HG02678 (cell line): Measurements from ENCODE around the gene NCAM1.
"Not testable (repeated sequence)": the region's sequence is repeated elsewhere in the genome, so short reads cannot be mapped to it uniquely, and the experiment has no call there.

Experiments used
- ATAC-seq: cut with Tn5 transposase; IDR thresholded peaks from one replicate; pipeline ENCODE4 v1.9.1; 2021; ENCODE audit warnings: mild to moderate bottlenecking, moderate library complexity; ENCODE audit not compliant: unreplicated experiment

Gene NCAM1

GRCh38 chr11:112961146-112961668 lies at the start of gene NCAM1:
Gene NCAM1, plus strand, starts transcription at chr11:112961420.
- no peak for ATAC-seq

GRCh38 chr11:112922606-112923005 lies 38.6 kb upstream of the NCAM1 start:
- no peak for ATAC-seq

GRCh38 chr11:112924836-112925235 lies 36.4 kb upstream of the NCAM1 start:
- not testable (repeated sequence) for ATAC-seq

- ATAC-seq: no peak
These were observed 35.5 kb upstream of the NCAM1 start for GRCh38 chr11:112925516-112926310.

- ATAC-seq: no peak
These were observed 33.1 kb upstream of the NCAM1 start for GRCh38 chr11:112928136-112928535.

- ATAC-seq: no peak
These were observed 31.8 kb upstream of the NCAM1 start for GRCh38 chr11:112929432-112929831.

GRCh38 chr11:112931703-112932102 lies 29.5 kb upstream of the NCAM1 start:
- ATAC-seq: no peak

- ATAC-seq: no peak
These were observed 28.6 kb upstream of the NCAM1 start for GRCh38 chr11:112932593-112932992.

- ATAC-seq: no peak
These were observed 27.2 kb upstream of the NCAM1 start for GRCh38 chr11:112933970-112934369.

- no peak for ATAC-seq
These were observed 20.1 kb upstream of the NCAM1 start for GRCh38 chr11:112941104-112941503.

- ATAC-seq: no peak
These were observed 18.1 kb upstream of the NCAM1 start for GRCh38 chr11:112942966-112943643.

GRCh38 chr11:112946866-112947265 lies 14.4 kb upstream of the NCAM1 start:
- no peak for ATAC-seq

GRCh38 chr11:112949781-112950575 lies 11.2 kb upstream of the NCAM1 start:
- no peak for ATAC-seq

- ATAC-seq: no peak
These were observed 2.5 kb upstream of the NCAM1 start for GRCh38 chr11:112958670-112959069.

GRCh38 chr11:112961751-112962578 lies 745 bp downstream of the NCAM1 start:
- ATAC-seq: no peak

- ATAC-seq: no peak
These were observed 1.6 kb downstream of the NCAM1 start for GRCh38 chr11:112962579-112963367.

- no peak for ATAC-seq
These were observed 2.2 kb downstream of the NCAM1 start for GRCh38 chr11:112963368-112963955.

GRCh38 chr11:112965656-112966055 lies 4.4 kb downstream of the NCAM1 start:
- no peak for ATAC-seq

- ATAC-seq: no peak
These were observed 5.3 kb downstream of the NCAM1 start for GRCh38 chr11:112966561-112966960.
